RWPE1 (cell line): ENCODE results near the gene CLEC4G.

ENCODE experiments used
- CTCF ChIA-PET: fragments of 350-600 bp; sonication (Branson Sonifier 250); formaldehyde crosslinking; extraction: SDS; loops from one replicate; lab custom pipeline; 2021; lab: Yijun Ruan, JAX
- POLR2A ChIA-PET: fragments of 400-600 bp; formaldehyde crosslinking; extraction: SDS; loops from one replicate; lab custom pipeline; 2020; ENCODE audit warnings: antibody characterized with exemption; ENCODE audit not compliant: low non-redundant PET; lab: Yijun Ruan, JAX
- DNase-seq: peaks from one replicate; pipeline ENCODE4 v3.0.0; 2012; ENCODE audit warnings: low spot score
- H3K27ac ChIP-seq: fragments of 450-650 bp; 2 replicates; pipeline ENCODE4 v1.5.1; 2017
- CTCF ChIP-seq: fragments of 450-650 bp; conservative IDR thresholded peaks from 2 replicates; pipeline ENCODE4 v1.5.1; 2017; ENCODE audit warnings: low read depth, mild to moderate bottlenecking

Gene CLEC4G

GRCh38 chr19:7763696-7764095, 31.8 kb upstream of the CLEC4G start:
- ChIA-PET CTCF (interaction anchor here (0.6 kb wide), 2 partner anchors 155 to 161 kb away, joined by 3 to 5 read pairs; no protein-coding TSS in a partner anchor), POLR2A (no interaction called here)
- DNase-seq = no peak
- TF ChIP-seq CTCF = no peak
- no peak overlapping the region for H3K27ac ChIP-seq

GRCh38 chr19:7762719-7763293, 30.9 kb upstream of the CLEC4G start, which contains the start of gene CLEC4M:
Gene CLEC4M, plus strand, starts transcription at chr19:7763243. Its CDS starts 24 bp downstream, at chr19:7763267.
- DNase-seq = no peak
- ChIA-PET CTCF (no interaction called here), POLR2A (no interaction called here)
- no peak for TF ChIP-seq CTCF
- H3K27ac ChIP-seq = no peak within 1 kb of the TSS

GRCh38 chr19:7759156-7759555, 27.2 kb upstream of the CLEC4G start:
- CTCF ChIA-PET = no interaction called here
- POLR2A ChIA-PET = no interaction called here
- TF ChIP-seq CTCF = no peak
- DNase-seq = no peak
- H3K27ac ChIP-seq = no peak overlapping the region

- CTCF ChIA-PET = no interaction called here
- POLR2A ChIA-PET = no interaction called here
- DNase-seq = no peak
- no peak for TF ChIP-seq CTCF
- H3K27ac ChIP-seq = no peak overlapping the region
These were observed 25.4 kb upstream of the CLEC4G start for GRCh38 chr19:7757358-7757757.

GRCh38 chr19:7756258-7756657, 24.3 kb upstream of the CLEC4G start:
- no peak overlapping the region for H3K27ac ChIP-seq
- no peak for TF ChIP-seq CTCF
- ChIA-PET CTCF (no interaction called here), POLR2A (no interaction called here)
- DNase-seq = no peak

- POLR2A ChIA-PET = no interaction called here
- H3K27ac ChIP-seq = no peak overlapping the region
- DNase-seq = no peak
- TF ChIP-seq CTCF = no peak
- CTCF ChIA-PET = interaction anchor here (0.8 to 1.2 kb wide), 2 partner anchors 9 to 48 kb away, joined by 3 to 5 read pairs; no protein-coding TSS in a partner anchor
These were observed 19.4 kb upstream of the CLEC4G start for GRCh38 chr19:7751157-7751783.
